Measurements from ENCODE around the gene DMRTC2. TPM values are rescaled to one million over a fixed set of nuclear protein-coding genes. Genes with fewer than 3 reads are reported as not detected.

DMRTC2 gene
- total and polyA plus RNA-seq, 2 experiments from 2014 or later = not detected

DNA sequence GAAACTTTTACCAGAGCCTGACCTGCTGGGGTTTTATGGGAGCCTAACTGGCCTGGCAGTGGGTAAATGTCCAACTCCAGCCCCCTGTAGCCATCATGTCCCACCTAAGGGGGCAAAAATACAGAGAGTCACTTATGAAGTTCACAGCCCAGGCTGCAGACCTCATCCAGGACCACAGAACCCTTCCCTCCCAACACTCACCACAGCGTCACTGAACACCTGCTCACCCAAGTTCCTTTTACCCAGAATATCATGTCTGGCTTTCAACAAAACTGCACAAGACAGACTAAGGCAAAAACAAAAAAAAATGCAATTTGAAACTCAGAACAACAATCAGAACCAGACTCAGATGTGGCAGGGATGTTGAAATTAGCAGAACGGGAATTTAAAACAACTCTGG, 42.1 kb upstream of the DMRTC2 start:
- DNase-seq (ENCODE audit: low read depth in 1 of 2, low spot score in 1 of 2) = no peak
- Histone ChIP-seq H3K27ac (no peak overlapping the region), H3K4me3 (no peak overlapping the region), H3K9me3 (ENCODE audit: low read depth) (no peaks in the 10 kb centered on the region), H3K4me1 (ENCODE audit: low read depth) (no peaks in the 10 kb centered on the region), H3K27me3 (no peaks in the 10 kb centered on the region), H3K36me3 (no peaks in the 10 kb centered on the region)
- TF ChIP-seq, protein P1, sequence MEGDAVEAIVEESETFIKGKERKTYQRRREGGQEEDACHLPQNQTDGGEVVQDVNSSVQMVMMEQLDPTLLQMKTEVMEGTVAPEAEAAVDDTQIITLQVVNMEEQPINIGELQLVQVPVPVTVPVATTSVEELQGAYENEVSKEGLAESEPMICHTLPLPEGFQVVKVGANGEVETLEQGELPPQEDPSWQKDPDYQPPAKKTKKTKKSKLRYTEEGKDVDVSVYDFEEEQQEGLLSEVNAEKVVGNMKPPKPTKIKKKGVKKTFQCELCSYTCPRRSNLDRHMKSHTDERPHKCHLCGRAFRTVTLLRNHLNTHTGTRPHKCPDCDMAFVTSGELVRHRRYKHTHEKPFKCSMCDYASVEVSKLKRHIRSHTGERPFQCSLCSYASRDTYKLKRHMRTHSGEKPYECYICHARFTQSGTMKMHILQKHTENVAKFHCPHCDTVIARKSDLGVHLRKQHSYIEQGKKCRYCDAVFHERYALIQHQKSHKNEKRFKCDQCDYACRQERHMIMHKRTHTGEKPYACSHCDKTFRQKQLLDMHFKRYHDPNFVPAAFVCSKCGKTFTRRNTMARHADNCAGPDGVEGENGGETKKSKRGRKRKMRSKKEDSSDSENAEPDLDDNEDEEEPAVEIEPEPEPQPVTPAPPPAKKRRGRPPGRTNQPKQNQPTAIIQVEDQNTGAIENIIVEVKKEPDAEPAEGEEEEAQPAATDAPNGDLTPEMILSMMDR (IDR thresholded peaks at IDR 0.05; ENCODE audit: low read depth, low read length) = no peak

DNA sequence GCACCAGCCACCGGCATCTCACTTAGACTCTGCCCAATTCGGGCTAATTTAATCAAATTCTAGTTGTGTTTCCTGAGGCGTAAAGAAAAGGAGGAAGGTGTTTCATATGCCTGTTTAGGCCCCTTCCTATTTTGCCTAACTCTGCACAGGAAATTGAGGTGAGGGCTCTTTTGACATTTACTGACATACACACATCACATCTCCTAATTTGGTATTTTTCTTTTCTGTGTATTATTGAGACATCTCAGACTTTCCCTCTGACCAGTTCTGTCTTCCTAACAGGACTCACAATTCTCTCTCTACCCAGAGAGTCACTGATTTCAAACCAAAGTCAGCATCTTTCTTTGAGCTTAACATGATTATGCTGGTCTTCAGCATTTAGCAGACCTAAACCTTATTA, 40.5 kb upstream of the DMRTC2 start:
- no peaks in the 10 kb centered on the region for H3K36me3 ChIP-seq
- TF ChIP-seq, protein P1 (IDR thresholded peaks at IDR 0.05; ENCODE audit: low read depth, low read length) = no peak
- no peak overlapping the region for H3K27ac ChIP-seq
- no peaks in the 10 kb centered on the region for H3K27me3 ChIP-seq
- H3K9me3 ChIP-seq (ENCODE audit: low read depth) = no peaks in the 10 kb centered on the region
- no peaks in the 10 kb centered on the region for H3K4me1 ChIP-seq (ENCODE audit: low read depth)
- no peak overlapping the region for H3K4me3 ChIP-seq
- no peak for DNase-seq (ENCODE audit: low read depth in 1 of 2, low spot score in 1 of 2)

DNA sequence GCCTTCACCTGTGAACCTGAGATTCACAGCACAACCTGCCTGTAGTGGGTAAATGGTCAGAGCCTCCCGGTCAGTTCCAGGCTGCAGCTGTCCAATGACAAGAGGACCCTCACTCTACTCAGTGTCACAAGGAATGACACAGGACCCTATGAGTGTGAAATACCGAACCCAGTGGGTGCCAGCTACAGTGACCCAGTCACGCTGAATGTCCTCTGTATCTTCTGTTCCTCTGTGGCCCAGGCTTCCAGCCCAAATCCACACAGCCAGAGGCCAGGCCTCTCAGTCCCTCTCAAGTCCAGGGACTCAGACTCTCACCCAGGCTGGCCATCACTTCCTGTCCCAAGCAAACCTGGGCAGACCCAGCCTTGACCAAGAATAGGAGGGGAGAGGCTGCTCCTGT, 37.7 kb upstream of the DMRTC2 start:
- H3K4me3 ChIP-seq = no peak overlapping the region
- no peaks in the 10 kb centered on the region for H3K36me3 ChIP-seq
- H3K27me3 ChIP-seq = no peaks in the 10 kb centered on the region
- H3K27ac ChIP-seq = no peak overlapping the region
- no peaks in the 10 kb centered on the region for H3K9me3 ChIP-seq (ENCODE audit: low read depth)
- DNase-seq (ENCODE audit: low read depth in 1 of 2, low spot score in 1 of 2) = no peak
- TF ChIP-seq, protein P1 (IDR thresholded peaks at IDR 0.05; ENCODE audit: low read depth, low read length) = no peak
- no peaks in the 10 kb centered on the region for H3K4me1 ChIP-seq (ENCODE audit: low read depth)

DNA sequence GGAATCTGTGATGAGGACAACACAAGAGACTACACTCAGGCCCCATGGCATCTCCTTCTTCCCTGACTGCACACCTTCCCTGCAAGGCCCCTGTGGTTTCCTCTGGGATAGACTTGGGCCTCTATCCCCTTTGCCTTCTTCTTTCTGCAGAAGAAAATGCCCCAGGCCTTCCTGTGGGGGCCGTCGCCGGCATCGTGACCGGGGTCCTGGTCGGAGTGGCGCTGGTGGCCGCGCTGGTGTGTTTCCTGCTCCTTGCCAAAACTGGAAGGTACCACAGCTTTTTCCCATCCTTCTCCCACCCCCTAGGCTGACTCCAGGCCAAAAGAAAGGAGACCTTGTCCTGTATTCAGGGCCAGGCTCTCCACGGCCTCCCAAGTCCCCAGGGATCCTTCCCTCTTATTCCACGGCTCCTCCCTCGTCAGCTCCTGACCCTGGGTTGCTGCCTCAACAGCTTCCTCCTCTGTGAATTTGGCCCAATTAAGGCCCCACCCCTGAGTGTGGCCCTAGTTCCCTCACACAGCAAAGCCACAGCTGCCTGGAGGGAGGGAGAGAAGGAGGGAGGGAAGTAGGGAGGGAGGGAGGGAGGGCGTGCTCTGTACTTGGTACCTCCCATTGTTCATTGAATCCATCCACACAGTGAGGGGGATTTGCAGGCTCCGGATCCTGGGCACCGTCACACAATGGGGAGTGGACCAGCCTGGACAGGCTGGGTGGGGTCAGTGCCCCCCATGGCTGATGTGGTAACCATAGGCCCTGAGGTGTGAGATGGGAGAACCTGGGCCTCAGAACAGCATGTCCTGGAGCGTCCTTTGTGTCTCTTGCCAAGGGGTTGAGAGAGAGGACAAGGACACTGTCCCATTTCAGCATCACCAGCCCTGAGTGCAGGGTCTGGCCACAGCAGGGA, 35.9 kb upstream of the DMRTC2 start:
- TF ChIP-seq, protein P1 (IDR thresholded peaks at IDR 0.05; ENCODE audit: low read depth, low read length) = no peak
- H3K27ac ChIP-seq = no peak overlapping the region
- no peak for DNase-seq (ENCODE audit: low read depth in 1 of 2, low spot score in 1 of 2)
- no peaks in the 10 kb centered on the region for H3K27me3 ChIP-seq
- H3K4me3 ChIP-seq = no peak overlapping the region
- H3K36me3 ChIP-seq = no peaks in the 10 kb centered on the region
- H3K9me3 ChIP-seq (ENCODE audit: low read depth) = no peaks in the 10 kb centered on the region
- no peaks in the 10 kb centered on the region for H3K4me1 ChIP-seq (ENCODE audit: low read depth)

DNA sequence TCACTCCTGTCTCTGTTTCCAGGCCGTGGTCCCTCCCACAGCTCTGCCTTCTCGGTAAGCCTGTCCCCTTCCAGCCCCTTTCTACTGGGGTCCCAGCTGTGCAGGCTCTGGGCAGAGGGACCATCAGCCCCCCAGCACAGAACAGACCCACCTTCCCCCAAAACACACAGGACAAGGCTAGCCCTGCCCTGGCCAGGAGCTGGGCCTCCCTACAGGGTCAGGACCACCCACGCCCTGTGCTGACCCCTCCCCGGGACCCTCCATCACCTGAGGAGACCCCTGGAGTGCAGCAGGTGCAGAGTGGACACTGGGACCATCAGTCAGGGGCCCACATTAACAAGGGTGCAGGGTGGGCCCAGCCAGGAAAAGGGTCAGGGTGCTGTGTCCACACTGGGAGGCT, 34.5 kb upstream of the DMRTC2 start:
- Histone ChIP-seq H3K27me3 (no peaks in the 10 kb centered on the region), H3K4me1 (ENCODE audit: low read depth) (no peaks in the 10 kb centered on the region), H3K9me3 (ENCODE audit: low read depth) (no peaks in the 10 kb centered on the region), H3K27ac (no peak overlapping the region), H3K36me3 (no peaks in the 10 kb centered on the region), H3K4me3 (no peak overlapping the region)
- TF ChIP-seq, protein P1 (IDR thresholded peaks at IDR 0.05; ENCODE audit: low read depth, low read length) = no peak
- DNase-seq (ENCODE audit: low read depth in 1 of 2, low spot score in 1 of 2) = no peak
